GM18498 (cell line): ENCODE measurements around the gene RIC8B.

Source experiments
- ATAC-seq: cut with Tn5 transposase; IDR thresholded peaks from one replicate; pipeline ENCODE4 v1.9.1; 2021; ENCODE audit warnings: mild to moderate bottlenecking, moderate library complexity; ENCODE audit not compliant: unreplicated experiment

The RIC8B gene

GRCh38 chr12:106794369-106794768 lies 19.9 kb downstream of the RIC8B start:
- ATAC-seq, result no peak

GRCh38 chr12:106801167-106801708 lies 26.8 kb downstream of the RIC8B start:
- peak; percentile 48 for ATAC-seq

GRCh38 chr12:106801830-106802533 lies 27.5 kb downstream of the RIC8B start:
- no peak for ATAC-seq

- no peak for ATAC-seq
Measured at GRCh38 chr12:106804668-106805067, 30.2 kb downstream of the RIC8B start.

- ATAC-seq, result no peak
Measured at GRCh38 chr12:106814714-106815113, 40.2 kb downstream of the RIC8B start.

- no peak for ATAC-seq
Measured at GRCh38 chr12:106815741-106816140, 41.3 kb downstream of the RIC8B start.

- ATAC-seq, result no peak
Measured at GRCh38 chr12:106816231-106816630, 41.7 kb downstream of the RIC8B start.

GRCh38 chr12:106819991-106820390 lies 45.5 kb downstream of the RIC8B start:
- ATAC-seq, result no peak

GRCh38 chr12:106831699-106832098 lies 57.2 kb downstream of the RIC8B start:
- no peak for ATAC-seq

GRCh38 chr12:106837782-106838181 lies 63.3 kb downstream of the RIC8B start:
- no peak for ATAC-seq

GRCh38 chr12:106839333-106839732 lies 64.9 kb downstream of the RIC8B start:
- ATAC-seq, result no peak

GRCh38 chr12:106840243-106840642 lies 65.8 kb downstream of the RIC8B start:
- ATAC-seq, result no peak

- no peak for ATAC-seq
Measured at GRCh38 chr12:106841510-106842302, 67.2 kb downstream of the RIC8B start.

GRCh38 chr12:106845902-106846301 lies 71.4 kb downstream of the RIC8B start:
- ATAC-seq, result no peak

GRCh38 chr12:106847861-106848260 lies 73.4 kb downstream of the RIC8B start:
- ATAC-seq, result no peak

- no peak for ATAC-seq
Measured at GRCh38 chr12:106851306-106851705, 76.8 kb downstream of the RIC8B start.

GRCh38 chr12:106854723-106855122 lies 80.2 kb downstream of the RIC8B start:
- ATAC-seq, result no peak

GRCh38 chr12:106855221-106855758 lies 80.8 kb downstream of the RIC8B start:
- no peak for ATAC-seq

GRCh38 chr12:106861984-106862916 lies 87.8 kb downstream of the RIC8B start:
- ATAC-seq, result no peak

GRCh38 chr12:106863189-106863588 lies 88.7 kb downstream of the RIC8B start:
- no peak for ATAC-seq

- ATAC-seq, result no peak
Measured at GRCh38 chr12:106865683-106866082, 91.2 kb downstream of the RIC8B start.
